ENCODE data around the gene MFSD12.

The MFSD12 gene

DNA sequence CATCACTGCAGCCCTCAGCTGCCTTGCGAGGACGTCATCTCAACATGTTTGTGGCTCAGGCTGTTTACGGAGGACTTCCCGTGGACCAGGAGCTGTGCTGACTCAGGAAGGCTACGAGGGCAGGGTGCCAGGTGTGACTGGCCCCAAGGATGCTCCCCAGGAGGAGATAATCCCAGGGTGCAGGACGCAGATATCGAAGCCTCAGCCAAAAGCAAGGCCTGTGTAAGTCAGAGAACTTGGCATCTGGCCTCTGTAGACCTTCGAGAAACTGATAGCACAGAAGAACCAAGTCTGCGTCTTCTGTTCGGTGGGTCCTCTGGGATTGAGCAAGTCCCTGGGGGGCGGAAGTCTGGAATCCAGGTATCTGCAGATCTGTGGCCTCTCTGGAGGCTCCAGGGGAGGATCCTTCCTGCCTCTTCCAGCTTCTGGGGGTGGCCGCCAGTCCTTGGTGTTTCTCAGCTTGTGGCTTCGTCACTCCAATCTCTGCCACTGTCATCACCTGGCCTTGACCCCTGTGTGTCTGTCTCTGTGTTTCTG lies 54.3 kb downstream of the MFSD12 start:
- no peak overlapping the region for H3K4me3 ChIP-seq (ENCODE audit: low read length)
- DNase-seq (ENCODE audit: low read depth) = no peak
- TF ChIP-seq, protein P1, sequence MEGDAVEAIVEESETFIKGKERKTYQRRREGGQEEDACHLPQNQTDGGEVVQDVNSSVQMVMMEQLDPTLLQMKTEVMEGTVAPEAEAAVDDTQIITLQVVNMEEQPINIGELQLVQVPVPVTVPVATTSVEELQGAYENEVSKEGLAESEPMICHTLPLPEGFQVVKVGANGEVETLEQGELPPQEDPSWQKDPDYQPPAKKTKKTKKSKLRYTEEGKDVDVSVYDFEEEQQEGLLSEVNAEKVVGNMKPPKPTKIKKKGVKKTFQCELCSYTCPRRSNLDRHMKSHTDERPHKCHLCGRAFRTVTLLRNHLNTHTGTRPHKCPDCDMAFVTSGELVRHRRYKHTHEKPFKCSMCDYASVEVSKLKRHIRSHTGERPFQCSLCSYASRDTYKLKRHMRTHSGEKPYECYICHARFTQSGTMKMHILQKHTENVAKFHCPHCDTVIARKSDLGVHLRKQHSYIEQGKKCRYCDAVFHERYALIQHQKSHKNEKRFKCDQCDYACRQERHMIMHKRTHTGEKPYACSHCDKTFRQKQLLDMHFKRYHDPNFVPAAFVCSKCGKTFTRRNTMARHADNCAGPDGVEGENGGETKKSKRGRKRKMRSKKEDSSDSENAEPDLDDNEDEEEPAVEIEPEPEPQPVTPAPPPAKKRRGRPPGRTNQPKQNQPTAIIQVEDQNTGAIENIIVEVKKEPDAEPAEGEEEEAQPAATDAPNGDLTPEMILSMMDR (conservative IDR thresholded peaks at IDR 0.05; ENCODE audit: low read length) = no peak

DNA sequence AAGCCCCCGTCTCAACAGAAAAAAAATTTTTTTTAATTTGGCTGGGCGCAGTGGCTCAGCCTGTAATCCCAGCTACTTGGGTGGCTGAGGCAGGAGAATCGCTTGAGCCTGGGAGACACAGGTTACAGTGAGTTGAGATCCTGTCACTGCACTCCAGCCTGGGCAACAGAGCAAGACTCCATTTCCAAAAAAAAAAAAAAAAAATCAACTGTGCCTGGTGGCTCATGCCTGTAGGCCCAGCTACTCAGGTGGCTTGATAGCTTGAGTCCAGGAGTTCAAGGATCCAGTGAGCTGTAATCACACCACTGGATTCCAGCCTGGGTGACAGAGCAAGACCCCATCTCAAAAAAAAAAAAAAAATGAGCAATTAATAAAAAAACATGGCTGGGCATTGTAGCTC lies 55.6 kb downstream of the MFSD12 start:
- no peak for DNase-seq (ENCODE audit: low read depth)
- no peak overlapping the region for H3K4me3 ChIP-seq (ENCODE audit: low read length)
- TF ChIP-seq, protein P1 (conservative IDR thresholded peaks at IDR 0.05; ENCODE audit: low read length) = no peak

DNA sequence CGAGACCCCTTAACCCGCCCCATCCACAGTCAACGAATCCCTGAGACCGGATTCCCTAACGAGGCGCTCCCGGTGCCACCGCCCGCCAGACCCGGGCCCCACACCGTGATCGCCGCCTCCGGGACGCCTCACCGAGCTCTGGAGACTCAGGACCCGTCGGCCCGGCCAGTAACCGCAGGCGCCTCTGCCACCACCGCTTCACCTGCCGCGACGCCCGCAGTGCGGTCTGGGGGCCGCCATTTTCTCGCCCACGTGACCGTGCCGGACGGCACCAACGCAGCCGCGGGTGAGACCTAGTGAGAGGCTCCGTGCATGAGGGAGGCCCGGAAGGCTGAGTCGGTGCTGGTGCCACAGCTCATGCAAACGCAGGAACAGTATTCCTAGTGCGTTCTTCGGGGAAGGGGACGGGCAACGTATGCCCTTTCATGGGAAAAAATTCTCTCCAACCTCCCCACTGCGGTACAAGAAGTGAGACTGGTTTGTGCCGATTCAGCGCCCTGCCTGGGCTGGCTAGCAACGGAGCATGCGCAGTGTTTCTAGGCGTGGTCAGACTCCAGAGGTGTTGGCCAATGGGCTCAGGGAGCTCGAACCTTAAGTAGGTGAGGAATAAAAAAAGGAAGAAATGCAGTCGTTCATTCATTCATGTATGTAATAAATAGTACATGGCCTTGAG lies 56.8 kb downstream of the MFSD12 start, which contains the start of gene DOHH:
Gene DOHH (minus strand): TSS at position 246 of the 673 bp plus-strand sequence. CDS start 3,860 bp downstream, outside the sequence.
- DNase-seq (ENCODE audit: low read depth) = peak; percentile 94
- H3K4me3 ChIP-seq (ENCODE audit: low read length) = peak within 1 kb of the TSS; percentile 94

DNA sequence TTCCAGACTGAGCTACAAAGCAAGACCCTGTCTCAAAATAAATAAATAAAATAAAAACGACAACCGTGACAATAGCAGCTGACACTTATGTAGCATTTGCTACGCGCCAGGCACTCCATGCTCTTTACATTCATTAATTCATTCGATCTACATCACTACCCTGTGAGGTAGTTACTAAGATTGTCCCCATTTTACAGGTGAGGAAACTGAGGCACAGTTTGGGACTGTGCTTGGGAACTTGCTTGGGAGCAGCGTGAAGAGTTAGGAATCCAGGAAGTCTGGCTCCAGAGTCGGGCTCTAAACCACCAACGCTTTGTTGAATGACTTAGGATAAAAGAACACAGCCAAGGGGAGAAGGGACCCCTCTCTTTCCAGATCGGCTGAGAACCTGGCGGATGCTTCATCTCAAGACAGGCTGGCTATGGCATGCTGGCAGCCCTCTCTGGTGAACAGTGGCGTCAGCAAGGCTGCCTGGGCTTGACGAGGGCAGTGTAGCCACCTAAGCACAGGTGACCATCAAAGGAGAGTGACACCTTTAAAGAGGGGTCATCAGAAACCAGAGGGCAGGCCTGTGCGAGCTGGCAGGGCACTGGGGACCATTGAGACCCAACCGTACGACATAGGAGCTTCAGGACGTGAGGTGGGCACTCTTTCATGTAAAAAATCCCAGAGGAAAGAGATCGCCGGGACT lies 57.5 kb downstream of the MFSD12 start:
- no peak for DNase-seq (ENCODE audit: low read depth)
- peak overlapping the region; percentile 94 for H3K4me3 ChIP-seq (ENCODE audit: low read length)
- TF ChIP-seq, protein P1 (conservative IDR thresholded peaks at IDR 0.05; ENCODE audit: low read length) = no peak

More for the DNA sequence above, 56.8 kb downstream of the MFSD12 start, which contains the start of gene DOHH:
- TF ChIP-seq, protein P1 (conservative IDR thresholded peaks at IDR 0.05; ENCODE audit: low read length) = no peak

DNA sequence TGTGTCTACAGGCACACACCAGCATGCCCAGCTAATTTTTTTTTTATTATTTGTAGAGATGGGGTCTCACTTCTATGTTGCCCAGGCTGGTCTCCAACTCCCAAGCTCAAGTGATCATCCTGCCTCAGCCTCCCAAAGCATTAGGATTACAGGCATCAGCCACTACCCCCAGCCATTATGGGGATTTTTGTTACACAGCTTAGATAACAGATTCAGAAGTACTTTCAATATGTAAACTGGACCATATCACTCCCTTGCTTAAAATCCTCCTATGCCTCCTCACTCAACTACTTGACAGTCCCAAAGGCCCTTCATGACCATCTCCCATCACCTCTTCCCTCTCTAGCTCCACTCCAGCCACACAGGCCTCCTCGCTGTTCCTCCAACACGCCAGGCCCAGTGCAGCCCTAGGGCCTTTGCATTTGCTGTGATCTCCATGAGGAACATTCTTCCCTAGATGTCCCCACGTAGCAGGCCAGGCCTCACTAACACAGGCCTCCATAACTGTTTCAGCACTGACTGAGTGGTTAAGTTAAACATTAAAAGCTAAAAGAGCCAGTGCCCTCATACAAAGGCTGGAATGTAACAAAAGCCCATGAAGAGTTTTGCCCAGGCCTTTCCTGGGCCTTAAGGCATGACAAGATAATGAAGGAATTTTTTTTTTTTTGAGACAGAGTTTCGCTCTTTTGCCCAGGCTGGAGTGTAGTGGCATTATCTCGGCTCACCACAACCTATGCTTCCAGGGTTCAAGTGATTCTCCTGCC lies 59.4 kb downstream of the MFSD12 start:
- no peak overlapping the region for H3K4me3 ChIP-seq (ENCODE audit: low read length)
- DNase-seq (ENCODE audit: low read depth) = no peak
- TF ChIP-seq, protein P1 (conservative IDR thresholded peaks at IDR 0.05; ENCODE audit: low read length) = no peak

DNA sequence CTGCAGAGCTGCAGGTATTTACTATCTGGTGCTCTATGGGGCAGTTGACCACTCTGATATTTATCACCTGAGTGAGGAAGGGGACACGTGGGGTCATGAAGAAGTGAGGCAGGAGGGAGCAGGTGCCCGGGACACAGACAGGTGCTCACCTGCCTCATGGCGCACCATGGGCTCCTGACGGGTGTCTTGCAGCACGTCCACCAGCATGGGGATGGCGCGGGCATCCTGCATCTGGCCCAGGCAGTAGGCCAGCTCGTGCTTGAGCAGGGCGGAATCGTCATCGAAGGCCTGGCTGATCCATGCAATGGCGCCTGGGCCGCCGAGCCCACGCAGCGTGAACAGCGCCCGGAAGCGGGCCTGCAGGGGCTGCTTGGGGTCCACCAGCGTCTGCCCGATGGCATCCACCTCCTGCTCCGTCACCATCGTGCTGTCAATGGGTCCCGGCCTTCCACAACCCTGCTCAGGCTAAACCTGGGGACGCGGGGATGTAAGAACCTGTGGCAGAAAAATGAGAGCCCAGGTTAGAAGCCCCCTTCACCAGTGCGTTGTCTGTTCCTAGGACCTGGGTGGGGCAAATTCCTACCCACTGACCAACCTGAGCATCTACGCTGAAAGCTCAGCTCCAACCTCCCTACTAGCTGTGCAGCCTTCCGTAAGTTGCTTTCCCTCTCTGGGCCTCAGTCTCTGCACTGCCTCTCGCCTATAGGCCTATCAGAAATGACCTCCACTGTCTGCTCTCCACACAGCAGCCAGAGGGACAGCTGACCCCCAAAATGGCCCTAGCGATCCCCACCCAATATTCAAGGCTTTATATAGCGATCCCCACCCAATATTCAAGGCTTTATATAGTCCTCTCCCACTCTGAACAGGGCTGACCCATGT lies 60.8 kb downstream of the MFSD12 start:
- H3K4me3 ChIP-seq (ENCODE audit: low read length) = no peak overlapping the region
- DNase-seq (ENCODE audit: low read depth) = no peak
- TF ChIP-seq, protein P1 (conservative IDR thresholded peaks at IDR 0.05; ENCODE audit: low read length) = no peak

All from AG10803 (cell line).